ENCODE results near the gene ESR2.
"Not testable (repeated sequence)": the region's sequence is repeated elsewhere in the genome, so short reads cannot be mapped to it uniquely, and the experiment has no call there.

The ESR2 gene

DNA sequence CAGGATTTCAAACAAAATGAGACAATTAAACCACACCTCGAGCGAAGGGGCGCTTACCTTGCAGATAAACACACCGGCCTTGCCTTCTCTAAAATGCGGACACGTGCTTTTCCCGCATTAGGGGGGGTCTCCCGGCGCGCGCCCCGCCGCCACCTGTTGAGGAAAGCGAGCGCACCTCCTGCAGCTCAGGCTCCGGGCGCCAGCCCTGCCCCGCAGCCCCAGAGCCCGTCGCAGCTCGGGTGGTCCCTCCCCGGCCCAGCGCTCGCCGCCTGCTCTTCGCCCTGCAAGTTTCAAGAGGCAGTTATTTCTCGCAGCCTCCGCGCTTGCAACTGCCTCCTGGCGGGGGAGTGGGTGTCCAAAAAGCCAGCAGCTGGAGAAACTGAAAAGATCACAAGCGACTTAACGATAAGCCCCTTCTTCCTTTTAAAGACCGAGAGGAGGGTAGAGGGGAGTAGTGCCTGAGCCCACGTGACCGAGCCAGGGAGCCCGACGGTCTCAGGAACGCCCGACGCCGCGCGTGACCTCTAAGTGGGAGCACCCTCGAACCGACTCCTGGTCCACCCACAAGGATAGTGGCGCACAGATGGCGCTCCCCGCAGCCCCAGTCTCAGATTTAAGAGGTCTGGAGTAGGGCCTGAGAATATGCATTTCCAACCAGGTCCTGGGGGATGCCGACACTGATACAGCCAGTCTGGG is at the start of gene ESR2:
ESR2 (minus strand) TSS at position 396 of the 696 bp plus-strand sequence. CDS start 11,386 bp downstream, outside the sequence.
- in situ Hi-C loops (cut with HindIII; ENCODE audit: low pct_ligation_motif_present, low pct_unique_long_range_greater_than_20kb, low sequenced_read_pairs), result no loop called here
- peak; percentile 37 for DNase-seq

DNA sequence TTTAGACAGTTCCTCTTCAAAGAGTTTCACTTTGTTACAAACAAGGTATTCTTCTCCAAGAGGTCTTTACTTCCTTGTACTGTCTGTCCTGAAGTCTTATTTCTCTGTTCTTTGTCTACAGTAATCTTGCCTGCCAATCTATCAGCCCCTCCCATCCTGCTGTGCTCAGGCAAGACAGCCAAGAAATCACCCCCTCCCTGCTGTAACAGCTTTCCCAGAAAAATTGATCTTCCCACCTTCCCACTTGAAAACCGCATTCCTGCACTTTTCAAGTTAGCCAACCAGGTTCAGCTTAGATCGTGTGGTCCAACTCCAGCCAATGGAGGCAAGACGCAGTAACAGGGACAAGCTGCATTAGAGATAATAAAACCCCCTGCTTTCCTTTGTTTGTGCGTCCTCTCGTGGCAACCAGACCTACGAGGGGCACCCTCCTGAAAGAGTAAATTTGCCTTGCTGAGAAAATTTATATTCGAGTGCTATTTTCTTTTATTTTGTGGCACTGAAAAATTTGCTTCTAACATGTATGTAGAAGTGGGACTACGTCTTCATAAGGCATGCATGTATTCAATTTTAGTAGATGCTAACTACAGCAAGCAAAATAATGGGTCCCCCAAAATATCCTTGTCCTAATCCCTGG is 46.5 kb upstream of the ESR2 start:
- in situ Hi-C loops (cut with HindIII; ENCODE audit: low pct_ligation_motif_present, low pct_unique_long_range_greater_than_20kb, low sequenced_read_pairs), result no loop called here
- DNase-seq, result no peak

DNA sequence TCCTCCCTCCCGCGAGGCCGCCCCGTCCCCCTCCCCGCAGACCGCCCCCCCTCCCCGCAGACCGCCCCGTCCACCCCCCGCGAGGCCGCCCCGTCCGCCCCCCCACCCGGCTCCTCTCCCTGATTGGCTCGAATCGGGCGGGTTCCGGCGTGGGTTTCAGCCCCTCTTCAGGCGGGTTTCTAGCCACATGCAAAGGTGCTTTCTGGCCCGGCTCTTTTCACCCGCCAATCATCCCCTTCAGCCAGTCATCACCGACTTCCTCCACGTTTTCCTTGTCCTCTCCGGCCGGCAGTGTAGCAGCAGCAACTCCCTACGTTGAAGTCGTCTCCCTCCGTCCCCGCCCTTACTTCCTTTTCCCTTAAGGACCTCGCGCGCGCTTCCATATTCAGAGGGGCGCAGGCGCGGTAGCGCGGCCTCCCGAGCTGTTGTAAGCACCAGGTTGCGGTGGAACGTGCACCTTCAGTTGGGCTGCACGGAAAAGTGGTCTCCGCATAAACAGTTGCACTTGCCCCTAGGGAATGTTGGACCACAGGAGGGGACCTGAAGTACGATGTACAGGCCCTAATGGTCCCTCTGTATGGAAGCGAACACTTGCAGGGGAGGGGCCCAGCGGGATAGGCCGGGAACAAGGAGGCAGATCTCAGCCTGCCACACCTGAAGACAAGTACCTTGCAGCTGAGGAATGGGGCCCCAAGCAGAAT is 44.6 kb upstream of the ESR2 start:
- in situ Hi-C loops (cut with HindIII; ENCODE audit: low pct_ligation_motif_present, low pct_unique_long_range_greater_than_20kb, low sequenced_read_pairs), result no loop called here
- DNase-seq, result peak; percentile 97

DNA sequence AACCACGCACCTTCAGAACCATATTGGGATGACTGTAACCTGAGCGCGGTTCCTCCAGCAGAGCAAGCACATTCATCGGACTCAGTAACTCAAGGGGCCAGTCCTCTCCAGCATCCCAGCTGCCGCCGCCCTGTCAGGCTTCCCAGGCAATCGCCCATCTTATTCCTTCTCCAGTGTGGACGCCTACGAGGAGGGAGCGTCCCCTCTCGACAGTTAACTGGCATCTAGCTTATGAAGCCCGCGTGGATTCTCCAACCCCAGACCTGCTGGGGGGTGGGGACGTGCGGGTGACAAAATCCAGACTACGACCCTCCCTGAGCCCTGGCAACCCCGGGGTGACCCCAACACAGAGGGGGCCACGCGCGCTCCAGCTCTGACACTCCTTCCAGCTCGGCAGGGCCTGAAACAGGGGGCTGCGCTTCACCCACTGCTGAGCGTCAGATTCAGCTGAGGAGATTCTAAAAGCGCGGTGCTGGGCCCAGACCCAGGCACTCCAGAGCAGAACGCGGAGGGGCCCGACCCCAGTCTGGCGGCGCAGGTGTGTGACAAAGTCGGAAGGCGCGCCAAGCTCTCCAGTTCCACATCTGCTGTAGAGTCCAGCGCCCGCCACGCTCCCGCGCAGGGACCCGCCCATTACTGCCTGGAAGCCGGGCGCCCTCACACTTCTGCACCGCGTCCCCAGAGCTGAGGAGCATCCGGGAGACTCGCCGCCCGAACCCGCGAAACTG is 43.9 kb upstream of the ESR2 start:
- DNase-seq, result peak; percentile 71
- in situ Hi-C loops (cut with HindIII; ENCODE audit: low pct_ligation_motif_present, low pct_unique_long_range_greater_than_20kb, low sequenced_read_pairs), result no loop called here

DNA sequence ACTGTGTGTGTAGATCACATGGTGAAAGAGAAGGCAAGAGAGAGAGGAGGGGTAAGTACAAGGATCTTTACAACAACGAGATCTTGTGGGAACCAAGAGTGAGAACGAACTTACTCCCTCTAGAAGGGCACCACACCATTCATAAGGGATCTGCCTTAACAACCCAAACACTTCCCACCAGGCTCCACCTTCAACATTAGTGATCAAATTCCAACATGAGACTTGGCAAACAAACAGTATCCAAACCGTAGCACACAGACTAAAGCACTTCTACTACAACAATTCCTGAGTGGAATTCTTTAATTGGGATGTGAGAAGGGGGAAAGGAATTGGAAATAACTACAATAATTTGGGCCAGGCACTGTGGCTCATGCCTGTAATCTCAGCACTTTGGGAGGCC is 35.0 kb upstream of the ESR2 start:
- in situ Hi-C loops (cut with HindIII; ENCODE audit: low pct_ligation_motif_present, low pct_unique_long_range_greater_than_20kb, low sequenced_read_pairs), result no loop called here
- no peak for DNase-seq

DNA sequence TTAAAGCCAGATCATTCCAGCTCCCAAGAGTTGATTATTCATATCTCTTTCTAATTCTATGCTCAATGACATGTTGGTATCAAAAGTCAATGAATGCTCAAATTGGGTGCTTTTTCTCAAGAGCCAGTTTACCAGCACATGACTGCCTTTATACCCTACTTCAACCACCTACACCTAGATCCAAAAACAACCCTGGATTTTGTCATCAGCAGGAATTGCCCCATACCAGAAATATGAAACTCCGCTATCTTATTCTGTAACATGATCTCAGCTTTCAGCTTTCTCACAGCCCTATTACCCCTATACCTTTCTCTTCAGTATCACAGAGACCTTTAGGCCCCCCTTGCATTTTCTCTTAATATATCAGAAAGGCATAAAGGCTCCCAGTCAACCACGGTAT is 32.3 kb upstream of the ESR2 start:
- in situ Hi-C loops (cut with HindIII; ENCODE audit: low pct_ligation_motif_present, low pct_unique_long_range_greater_than_20kb, low sequenced_read_pairs), result no loop called here
- no peak for DNase-seq

DNA sequence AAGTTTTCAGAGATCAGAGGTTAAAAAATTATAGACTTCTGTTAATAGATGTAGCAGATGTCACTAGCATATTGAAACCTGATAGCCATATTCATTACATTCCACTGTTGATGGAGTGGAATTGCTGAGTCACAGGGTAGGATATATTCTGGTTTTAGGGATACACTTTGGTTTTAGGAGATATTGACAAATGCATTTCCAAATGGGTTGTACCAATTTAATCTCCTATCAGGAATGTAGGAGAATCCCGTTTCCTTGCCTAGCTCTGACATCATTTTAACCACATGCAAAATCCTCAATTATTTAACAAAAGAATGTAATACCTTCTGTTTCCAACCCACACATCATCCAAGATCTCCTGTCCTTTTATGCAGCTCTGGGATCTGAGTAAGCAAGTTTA is 30.7 kb upstream of the ESR2 start:
- in situ Hi-C loops (cut with HindIII; ENCODE audit: low pct_ligation_motif_present, low pct_unique_long_range_greater_than_20kb, low sequenced_read_pairs), result no loop called here
- no peak for DNase-seq

DNA sequence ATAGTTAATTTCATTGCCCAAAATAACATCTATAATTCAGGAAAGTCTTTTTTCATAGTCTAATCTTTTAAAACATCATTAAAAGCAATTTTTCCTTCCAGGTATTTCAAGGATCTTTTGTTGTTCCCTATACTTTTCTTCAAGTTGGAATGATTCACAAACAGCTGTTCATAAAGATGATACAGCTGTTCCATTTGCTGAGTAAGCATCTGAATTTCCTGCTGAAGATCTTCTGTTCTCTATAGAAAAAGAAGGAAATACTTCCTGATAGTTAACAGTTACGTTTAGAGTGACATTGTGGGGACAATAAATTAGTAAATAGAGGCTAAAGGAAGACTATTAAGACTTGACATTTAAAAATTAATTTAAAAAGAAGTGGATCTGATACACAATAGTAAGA is 30.3 kb upstream of the ESR2 start:
- DNase-seq, result no peak

DNA sequence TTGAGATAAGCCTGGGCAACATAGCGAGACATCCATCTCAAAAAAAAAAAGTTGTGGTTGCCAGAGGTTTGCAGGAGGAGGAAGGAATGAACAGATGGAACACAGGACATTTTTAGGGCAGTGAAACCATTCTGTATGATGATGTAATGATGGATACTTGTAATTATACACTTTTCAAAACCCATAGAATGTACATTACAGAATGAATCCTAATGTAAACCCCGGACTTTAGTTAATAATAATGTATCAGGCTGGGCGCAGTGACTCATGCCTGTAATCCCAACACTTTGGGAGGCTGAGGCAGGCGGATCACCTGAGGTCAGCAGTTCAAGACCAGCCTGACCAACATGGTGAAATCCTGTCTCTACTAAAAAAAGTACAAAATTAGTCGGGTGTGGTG is 26.2 kb upstream of the ESR2 start:
- in situ Hi-C loops (cut with HindIII; ENCODE audit: low pct_ligation_motif_present, low pct_unique_long_range_greater_than_20kb, low sequenced_read_pairs); DNase-seq: not testable (repeated sequence)

More for the DNA sequence above, 30.3 kb upstream of the ESR2 start:
- in situ Hi-C loops (cut with HindIII; ENCODE audit: low pct_ligation_motif_present, low pct_unique_long_range_greater_than_20kb, low sequenced_read_pairs), result no loop called here

DNA sequence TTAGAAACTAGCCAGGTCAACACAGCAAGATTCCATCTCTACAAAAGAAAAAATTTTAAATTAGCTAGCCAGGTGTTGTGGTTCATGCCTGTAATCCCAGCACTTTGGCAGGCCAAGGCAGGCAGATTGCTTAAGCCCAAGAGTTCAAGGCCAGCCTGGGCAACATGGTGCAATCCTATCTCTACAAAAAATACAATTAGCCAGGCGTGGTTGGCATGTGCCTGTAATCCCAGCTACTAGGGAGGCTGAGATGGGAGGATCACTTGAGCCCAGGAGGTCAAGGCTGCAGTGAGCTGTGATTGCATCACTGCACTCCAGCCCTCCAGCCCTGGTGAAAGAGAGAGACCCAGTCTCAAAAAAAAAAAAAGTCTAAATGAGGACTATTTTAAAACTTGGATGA is 24.5 kb upstream of the ESR2 start:
- DNase-seq, result not testable (repeated sequence)

DNA sequence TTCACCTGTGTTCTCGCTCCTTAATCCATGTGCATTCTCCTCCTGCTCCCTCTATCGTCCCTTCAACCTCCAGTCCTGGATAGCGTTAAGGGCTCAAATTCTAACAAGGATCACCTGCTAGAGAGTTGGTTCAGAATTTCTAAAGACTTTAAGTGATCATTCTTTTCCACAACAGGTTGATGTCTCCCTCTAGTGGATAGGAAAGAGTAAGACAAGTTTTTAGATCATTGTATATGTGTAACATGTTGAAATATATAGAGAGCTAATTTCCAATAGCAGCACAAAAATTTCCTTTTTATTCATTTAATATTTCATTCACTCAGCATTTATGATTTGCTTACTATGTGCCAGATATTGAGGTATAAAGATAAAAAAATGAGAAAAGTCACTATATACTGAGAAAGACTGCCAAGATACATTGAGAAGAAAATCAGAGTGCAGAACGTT is 9.3 kb upstream of the ESR2 start:
- in situ Hi-C loops (cut with HindIII; ENCODE audit: low pct_ligation_motif_present, low pct_unique_long_range_greater_than_20kb, low sequenced_read_pairs), result no loop called here

More for the DNA sequence above, 24.5 kb upstream of the ESR2 start:
- in situ Hi-C loops (cut with HindIII; ENCODE audit: low pct_ligation_motif_present, low pct_unique_long_range_greater_than_20kb, low sequenced_read_pairs), result not testable (repeated sequence)

DNA sequence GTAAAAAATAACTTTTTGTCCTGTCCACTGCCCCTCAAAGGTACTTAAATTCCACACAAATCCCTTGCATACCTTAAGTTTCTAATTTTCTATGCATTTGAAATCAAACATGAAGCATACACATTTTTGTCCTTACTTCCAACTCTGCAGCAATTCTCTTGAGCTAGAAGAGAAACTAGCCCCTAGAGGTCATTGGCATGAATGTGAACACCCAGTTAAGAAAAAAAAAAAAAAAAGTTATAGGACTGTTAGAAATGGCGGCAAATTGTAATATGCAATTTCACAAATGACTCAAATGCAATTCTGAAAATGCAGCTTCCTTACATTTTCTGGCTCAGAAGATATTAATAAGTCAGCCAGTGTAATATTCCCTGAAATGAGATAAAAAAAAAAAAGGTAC is 4.6 kb upstream of the ESR2 start:
- in situ Hi-C loops (cut with HindIII; ENCODE audit: low pct_ligation_motif_present, low pct_unique_long_range_greater_than_20kb, low sequenced_read_pairs), result no loop called here
- DNase-seq, result peak; percentile 4

More for the DNA sequence above, 9.3 kb upstream of the ESR2 start:
- DNase-seq, result peak; percentile 66

DNA sequence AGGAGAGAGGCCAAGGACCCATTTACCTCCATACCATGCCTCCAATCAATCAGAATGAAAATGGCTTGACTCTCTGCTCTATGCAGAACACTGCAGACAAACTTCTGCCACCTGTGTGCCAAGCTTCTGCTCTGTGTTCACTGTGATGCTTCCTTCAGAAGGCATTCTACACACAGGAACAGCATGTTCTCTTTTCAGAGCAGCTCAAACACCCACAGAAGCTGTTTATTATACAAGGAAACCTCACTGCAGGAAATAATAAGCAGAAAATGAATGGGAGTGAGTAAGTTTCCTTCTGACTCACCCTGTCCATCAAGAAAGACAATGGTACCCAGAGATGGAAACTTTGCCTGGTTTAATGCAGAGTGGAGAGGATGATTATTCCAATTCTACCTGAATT is 2.4 kb upstream of the ESR2 start:
- in situ Hi-C loops (cut with HindIII; ENCODE audit: low pct_ligation_motif_present, low pct_unique_long_range_greater_than_20kb, low sequenced_read_pairs), result no loop called here
- DNase-seq, result no peak

DNA sequence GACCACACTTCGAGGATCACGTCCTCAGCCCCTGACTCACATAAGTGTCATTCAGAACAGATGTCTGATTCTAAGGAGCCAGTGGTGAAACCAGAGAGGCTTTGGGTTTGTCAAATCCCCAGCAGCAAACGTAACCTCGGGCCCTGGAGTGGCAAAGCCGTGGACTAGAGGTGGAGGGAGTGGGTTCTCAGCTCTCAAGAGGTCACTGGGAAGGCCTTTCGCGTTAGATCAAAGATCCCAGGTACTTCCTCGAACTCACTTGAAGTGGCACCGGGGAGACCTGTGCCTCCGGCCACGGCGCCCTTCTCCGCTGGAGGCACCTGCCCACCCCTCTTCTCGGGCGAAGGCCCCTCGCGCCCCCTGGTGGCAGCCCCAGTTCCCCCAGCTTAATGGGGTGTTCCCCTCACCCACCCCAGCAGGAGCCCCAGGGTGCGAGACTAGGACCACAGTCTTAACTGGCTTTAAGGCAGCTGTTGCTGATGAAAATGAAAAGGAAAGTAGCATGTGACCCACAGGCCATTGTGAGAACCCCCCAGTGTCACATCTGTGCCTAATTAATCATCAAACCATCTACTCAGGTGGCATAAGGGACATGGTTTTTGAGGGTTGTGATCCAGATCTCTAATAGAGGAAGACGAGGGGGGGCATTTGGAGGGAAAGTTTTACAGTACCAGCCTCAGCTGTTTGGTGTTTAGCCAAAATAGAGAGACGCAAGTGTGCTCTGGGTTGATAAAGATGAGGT is 672 bp upstream of the ESR2 start:
- DNase-seq, result peak; percentile 67
- in situ Hi-C loops (cut with HindIII; ENCODE audit: low pct_ligation_motif_present, low pct_unique_long_range_greater_than_20kb, low sequenced_read_pairs), result no loop called here

DNA sequence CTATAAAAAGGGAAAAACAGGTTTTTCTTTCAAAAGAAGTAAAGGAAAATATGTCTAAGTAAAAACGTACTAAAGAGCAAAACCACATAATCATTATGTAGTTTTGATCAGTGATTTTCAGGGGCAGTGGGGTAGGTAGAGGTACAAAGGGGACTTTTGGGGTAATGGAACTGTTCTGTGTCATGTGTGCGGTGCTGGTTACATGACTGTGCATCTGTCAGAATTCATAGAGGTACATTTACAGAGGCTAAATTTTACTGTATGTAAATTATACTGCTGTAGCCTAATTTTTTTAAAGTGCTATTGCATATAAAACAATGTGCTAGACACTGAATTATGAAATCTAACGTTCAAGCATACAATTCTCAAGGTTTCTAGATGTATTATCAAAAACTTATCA is 2.0 kb downstream of the ESR2 start:
- DNase-seq, result no peak
- in situ Hi-C loops (cut with HindIII; ENCODE audit: low pct_ligation_motif_present, low pct_unique_long_range_greater_than_20kb, low sequenced_read_pairs), result no loop called here

DNA sequence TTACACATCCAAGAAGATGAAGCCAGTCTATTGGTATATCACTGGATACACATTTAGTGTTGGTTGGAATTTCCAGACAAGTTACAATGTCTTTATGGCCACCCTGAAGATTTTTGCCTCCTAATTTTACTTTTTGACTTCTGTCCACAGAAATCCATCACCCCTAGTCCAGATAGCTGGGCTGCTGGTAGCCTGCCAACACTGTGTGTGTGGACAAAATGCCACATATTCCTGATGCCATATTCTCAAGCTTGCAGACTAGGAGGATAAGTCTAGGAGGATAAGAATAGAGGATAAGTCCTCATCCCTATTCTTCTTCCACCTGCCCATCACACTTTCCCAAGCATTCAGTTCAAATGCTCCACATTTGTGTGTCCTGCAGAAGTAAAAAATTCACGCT is 4.6 kb downstream of the ESR2 start:
- in situ Hi-C loops (cut with HindIII; ENCODE audit: low pct_ligation_motif_present, low pct_unique_long_range_greater_than_20kb, low sequenced_read_pairs), result no loop called here
- no peak for DNase-seq

DNA sequence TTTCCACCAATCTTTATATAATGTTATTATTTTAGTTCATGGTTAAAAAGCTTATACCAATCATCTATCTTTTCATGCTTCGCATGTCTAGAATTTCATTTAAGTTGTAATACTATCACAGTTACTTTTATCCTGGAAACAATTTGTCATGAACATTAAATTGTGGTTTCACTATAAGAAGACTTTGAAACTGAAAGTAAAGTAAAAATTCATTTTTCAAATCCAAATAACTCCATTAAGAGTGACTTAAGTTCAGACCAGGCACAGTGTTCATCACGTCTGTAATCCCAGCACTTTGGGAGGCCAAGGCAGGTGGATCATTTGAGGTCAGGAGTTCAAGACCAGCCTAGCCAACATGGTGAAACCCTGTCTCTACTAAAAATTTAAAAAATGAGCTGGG is 12.4 kb downstream of the ESR2 start:
- in situ Hi-C loops (cut with HindIII; ENCODE audit: low pct_ligation_motif_present, low pct_unique_long_range_greater_than_20kb, low sequenced_read_pairs), result no loop called here
- no peak for DNase-seq
